Testis (tissue), 3 donors: ENCODE results near the gene EYA2. TPM values are rescaled to one million over a fixed set of nuclear protein-coding genes. Genes with fewer than 3 reads are reported as not detected.
"Not testable (repeated sequence)": the region's sequence is repeated elsewhere in the genome, so short reads cannot be mapped to it uniquely, and the experiment has no call there.

ENCODE experiments used
- DNase-seq: peaks from one replicate; pipeline ENCODE4 v3.0.0-alpha.2; 2019
- H3K27ac ChIP-seq, 2 donors: fragments of 200-600 bp; sonication (generic); one replicate each; pipeline ENCODE4 v1.5.1; 2019
- H3K27me3 ChIP-seq: fragments of 200-600 bp; sonication (generic); one replicate; pipeline ENCODE4 v1.5.1; 2019
- H3K36me3 ChIP-seq: fragments of 200-600 bp; sonication (generic); one replicate; pipeline ENCODE4 v1.5.1; 2017; ENCODE audit warnings: low read depth; ENCODE audit errors: missing control alignments
- H3K4me1 ChIP-seq: fragments of 200-600 bp; sonication (generic); one replicate; pipeline ENCODE4 v1.5.1; 2019
- H3K4me3 ChIP-seq, 2 donors: fragments of 200-600 bp; sonication (generic); one replicate each; pipeline ENCODE4 v1.5.1; 2017 to 2019
- H3K9me3 ChIP-seq: fragments of 200-600 bp; sonication (generic); one replicate; pipeline ENCODE4 v1.5.1; 2017
- POLR2A ChIP-seq: fragments of 450-650 bp; IDR thresholded peaks from one replicate; pipeline ENCODE4 v1.6.1; 2017; ENCODE audit warnings: antibody characterized with exemption, mild to moderate bottlenecking, moderate library complexity
- WGBS, 2 donors: methylation state at CpG; one replicate each; pipeline ENCODE4 v1.1.5; 2018; 5-methylcytosine and 5-hydroxymethylcytosine counted together
- intact Hi-C: fragments of 100-400 bp; cut with DNase I; formaldehyde crosslinking; loops from one replicate; pipeline ENCODE4 v1.15.1; 2023; ENCODE audit warnings: low total_unique reads
- polyA plus RNA-seq: library from polyadenylated mRNA; stranded (reverse); fragments of 350-450 nt; fragmentation: Illumina TruSeq; extraction: RNeasy Lipid Tissue Mini Kit (QIAGEN cat#74804); gene quantifications from one replicate; pipeline ENCODE4 v1.2.3, GENCODE V29; 2014; ENCODE audit warnings: low read depth, low replicate concordance; ENCODE audit not compliant: insufficient read depth
- total RNA-seq, 2 donors: library from RNA; depleted of rRNA; stranded (reverse); fragments of >200 nt; gene quantifications; one replicate each; pipeline ENCODE4 v1.2.3, GENCODE V29; 2016
- TF ChIP-seq, protein P1 (sequence below), 3 experiments: fragments of 450-650 bp in 2 of 3; fragments of 200-600 bp in 1 of 3; sonication (generic) in 1 of 3; IDR thresholded peaks; one replicate each; pipeline ENCODE4 v1.5.1; 2016 to 2019; ENCODE audit warnings: antibody characterized with exemption in 3 of 3, mild to moderate bottlenecking in 2 of 3, moderate library complexity in 1 of 3

EYA2 gene
- total and polyA plus RNA-seq, 3 donors from 2014 or later: 14.6 to 17.2 (median 16.2) TPM

DNA sequence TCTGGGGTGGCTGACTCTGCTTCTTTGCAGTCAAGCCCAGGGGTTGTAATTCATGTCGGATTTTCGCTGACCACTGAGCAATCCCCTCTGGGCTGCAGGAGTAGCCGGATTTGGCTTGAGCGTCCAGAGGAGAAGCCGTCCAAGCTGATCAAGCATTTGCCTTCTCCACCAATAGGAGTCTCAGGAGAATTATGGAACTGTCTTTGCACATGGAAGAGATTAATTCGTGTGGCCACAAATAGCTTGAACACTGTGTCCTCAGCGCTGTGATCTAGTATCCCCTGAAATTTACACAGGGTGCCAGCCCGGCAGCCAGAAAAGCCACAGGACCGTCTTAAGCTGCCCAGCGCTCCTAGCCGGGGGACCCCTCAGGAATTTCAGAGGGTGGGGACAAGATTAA lies 37.1 kb downstream of the EYA2 start:
- TF ChIP-seq POLR2A: no peak
- TF ChIP-seq, protein P1, sequence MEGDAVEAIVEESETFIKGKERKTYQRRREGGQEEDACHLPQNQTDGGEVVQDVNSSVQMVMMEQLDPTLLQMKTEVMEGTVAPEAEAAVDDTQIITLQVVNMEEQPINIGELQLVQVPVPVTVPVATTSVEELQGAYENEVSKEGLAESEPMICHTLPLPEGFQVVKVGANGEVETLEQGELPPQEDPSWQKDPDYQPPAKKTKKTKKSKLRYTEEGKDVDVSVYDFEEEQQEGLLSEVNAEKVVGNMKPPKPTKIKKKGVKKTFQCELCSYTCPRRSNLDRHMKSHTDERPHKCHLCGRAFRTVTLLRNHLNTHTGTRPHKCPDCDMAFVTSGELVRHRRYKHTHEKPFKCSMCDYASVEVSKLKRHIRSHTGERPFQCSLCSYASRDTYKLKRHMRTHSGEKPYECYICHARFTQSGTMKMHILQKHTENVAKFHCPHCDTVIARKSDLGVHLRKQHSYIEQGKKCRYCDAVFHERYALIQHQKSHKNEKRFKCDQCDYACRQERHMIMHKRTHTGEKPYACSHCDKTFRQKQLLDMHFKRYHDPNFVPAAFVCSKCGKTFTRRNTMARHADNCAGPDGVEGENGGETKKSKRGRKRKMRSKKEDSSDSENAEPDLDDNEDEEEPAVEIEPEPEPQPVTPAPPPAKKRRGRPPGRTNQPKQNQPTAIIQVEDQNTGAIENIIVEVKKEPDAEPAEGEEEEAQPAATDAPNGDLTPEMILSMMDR (IDR thresholded peaks at IDR 0.05): peak in 1 of 3 experiments; percentile 21

DNA sequence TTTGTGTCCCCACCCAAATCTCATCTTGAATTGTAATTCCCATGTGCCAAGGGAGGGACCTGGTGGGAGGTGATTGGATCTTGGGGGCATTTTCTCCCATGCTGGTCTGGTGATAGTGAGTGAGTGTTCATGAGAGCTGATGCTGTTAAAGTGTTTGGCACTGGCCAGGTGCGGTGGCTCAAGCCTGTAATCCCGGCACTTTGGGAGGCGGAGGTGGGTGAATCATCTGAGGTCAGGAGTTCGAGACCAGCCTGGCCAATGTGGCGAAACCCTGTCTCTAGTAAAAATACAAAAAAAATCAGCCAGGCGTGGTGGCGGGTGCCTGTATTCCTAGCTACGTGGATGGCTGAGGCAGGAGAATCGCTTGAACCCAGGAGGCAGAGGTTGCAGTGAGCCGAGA lies 37.8 kb downstream of the EYA2 start:
- H3K27me3 ChIP-seq, H3K27ac ChIP-seq, H3K9me3 ChIP-seq, intact Hi-C loops, H3K4me3 ChIP-seq, H3K36me3 ChIP-seq, DNase-seq: not testable (repeated sequence)
- peaks cover 29% of the 10 kb centered on the region for H3K4me1 ChIP-seq
- WGBS, 2 donors: 93 to 95% methylated on average over 10 of the region's 10 CpGs

More for the DNA sequence above, 37.1 kb downstream of the EYA2 start:
- intact Hi-C loops: no loop called here
- Histone ChIP-seq H3K4me1 (peaks cover 29% of the 10 kb centered on the region), H3K4me3 (no peak overlapping the region), H3K27me3 (no peaks in the 10 kb centered on the region), H3K36me3 (no peaks in the 10 kb centered on the region), H3K27ac (peak overlapping the region; percentile 5 to 76), H3K9me3 (no peaks in the 10 kb centered on the region)
- 48 to 67% methylated on average over 11 of the region's 11 CpGs for WGBS, 2 donors
- peak; percentile 48 for DNase-seq

DNA sequence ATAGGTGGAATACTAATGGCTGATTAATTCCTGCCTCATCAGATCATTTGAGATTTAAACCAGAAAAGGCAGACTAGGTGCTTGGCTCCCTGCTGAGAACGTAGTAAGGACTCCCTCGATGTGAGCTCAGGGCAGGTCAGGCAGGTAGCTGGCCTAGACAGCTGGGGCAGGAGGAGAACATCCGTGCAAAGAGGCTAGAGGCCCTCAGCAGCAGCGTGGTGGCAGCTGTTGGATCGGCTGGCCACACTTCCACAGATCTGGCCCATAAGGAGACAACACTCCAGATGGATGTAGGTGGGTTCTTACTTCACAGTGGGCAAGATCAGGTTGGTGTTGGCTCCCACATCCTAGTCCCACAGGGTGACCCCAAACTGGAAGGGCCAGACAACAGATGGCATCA lies 38.5 kb downstream of the EYA2 start:
- TF ChIP-seq, protein P1 (IDR thresholded peaks at IDR 0.05): no peak
- no peak for TF ChIP-seq POLR2A
- Histone ChIP-seq H3K27ac (no peak overlapping the region), H3K4me1 (peaks cover 29% of the 10 kb centered on the region), H3K9me3 (no peaks in the 10 kb centered on the region), H3K36me3 (no peaks in the 10 kb centered on the region), H3K4me3 (no peak overlapping the region), H3K27me3 (no peaks in the 10 kb centered on the region)
- DNase-seq: no peak
- intact Hi-C loops: no loop called here
- WGBS, 2 donors: 89 to 91% methylated on average over 3 to 5 of the region's 5 CpGs

DNA sequence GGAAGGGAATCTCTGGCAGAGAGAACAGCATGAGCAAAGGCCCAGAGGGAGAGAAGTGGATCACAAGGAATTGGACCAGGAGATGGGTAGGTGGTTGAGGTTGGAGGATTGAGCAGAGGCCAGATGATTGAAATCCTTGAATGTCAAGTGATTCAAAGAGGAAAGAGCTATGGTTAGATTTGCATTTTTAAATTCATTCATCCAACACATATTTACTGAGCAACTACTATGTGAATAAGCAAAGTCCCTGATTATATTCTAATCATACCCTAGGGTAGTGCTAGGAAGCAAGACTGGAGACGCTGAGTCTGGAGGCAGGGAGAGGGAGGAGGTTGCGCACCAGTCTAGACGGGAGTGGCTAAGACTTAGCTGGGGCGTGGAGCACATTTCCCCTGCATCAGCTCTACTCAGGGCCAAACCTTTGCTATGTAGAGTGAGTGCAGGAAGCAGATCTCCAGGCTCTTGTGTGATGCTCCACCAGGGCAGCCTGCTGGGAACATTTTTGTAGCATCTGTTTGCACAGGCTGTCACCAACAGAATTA lies 40.2 kb downstream of the EYA2 start:
- Histone ChIP-seq H3K9me3 (no peaks in the 10 kb centered on the region), H3K4me1 (peaks cover 26% of the 10 kb centered on the region), H3K27ac (no peak overlapping the region), H3K27me3 (no peaks in the 10 kb centered on the region), H3K36me3 (no peaks in the 10 kb centered on the region), H3K4me3 (no peak overlapping the region)
- 62 to 83% methylated on average over 4 of the region's 4 CpGs for WGBS, 2 donors
- no peak for DNase-seq
- TF ChIP-seq, protein P1 (IDR thresholded peaks at IDR 0.05): no peak
- TF ChIP-seq POLR2A: no peak
- intact Hi-C loops: no loop called here

DNA sequence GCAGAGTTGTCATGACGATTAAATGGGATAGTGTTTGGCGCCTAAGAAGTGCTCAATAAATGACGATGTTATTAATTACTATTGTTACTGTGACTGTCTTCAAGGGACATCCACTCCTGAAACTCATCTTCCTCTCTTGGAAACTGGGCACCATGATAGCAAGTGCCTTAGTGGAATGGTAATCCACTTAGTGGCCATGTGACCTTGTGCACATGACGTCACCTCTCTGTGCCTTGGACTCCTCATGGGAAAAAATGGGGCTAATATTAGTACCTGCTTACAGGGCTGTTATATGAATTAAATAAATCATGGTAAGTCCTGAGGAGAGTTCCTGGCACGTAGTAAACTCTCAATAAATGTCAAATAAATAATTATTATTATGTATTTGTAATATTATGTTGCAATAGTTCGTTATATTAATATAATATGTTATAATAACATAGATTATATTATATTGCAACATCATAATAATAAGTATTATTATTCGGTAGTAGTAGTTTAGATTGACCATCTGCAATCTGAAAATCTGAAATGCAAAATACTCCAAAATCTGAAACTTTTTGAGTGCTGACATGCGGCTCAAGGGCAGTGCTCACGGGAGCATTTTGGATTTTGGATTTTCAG lies 40.9 kb downstream of the EYA2 start:
- 90 to 95% methylated on average over 9 of the region's 9 CpGs for WGBS, 2 donors
- Histone ChIP-seq H3K4me1 (peaks cover 19% of the 10 kb centered on the region), H3K27me3 (no peaks in the 10 kb centered on the region), H3K27ac (no peak overlapping the region), H3K4me3 (no peak overlapping the region), H3K9me3 (no peaks in the 10 kb centered on the region), H3K36me3 (no peaks in the 10 kb centered on the region)
- intact Hi-C loops: no loop called here
- DNase-seq: no peak
- TF ChIP-seq POLR2A: no peak
- TF ChIP-seq, protein P1 (IDR thresholded peaks at IDR 0.05): no peak
